Heart left ventricle (tissue), 13 donors: ENCODE measurements around the gene NETO1.

Source experiments
- CTCF ChIP-seq, 12 donors: fragments of 200-600 bp; sonication (generic) in 4 of 12; IDR thresholded peaks; one replicate each; pipeline versions ENCODE4 v1.5.0 to v1.8.0; 2018 to 2022; ENCODE audit warnings: antibody characterized with exemption in 12 of 12, mild to moderate bottlenecking in 5 of 12
- POLR2A ChIP-seq, 2 donors: fragments of 450-650 bp; IDR thresholded peaks; one replicate each; pipeline ENCODE4 v1.6.1; 2017; ENCODE audit warnings: antibody characterized with exemption in 2 of 2, mild to moderate bottlenecking in 2 of 2, moderate library complexity in 2 of 2
- donor health status: ischemic (EF 13 %, LVEDD 7.1; RV severe dilation, severe dysfunction).
- donor health status: DM: no; HTN: yes; CAD: no.
- donor health status: DM: no; HTN: no; CAD: no.
- donor health status: ischemic (EF 25% LVEDD 6.9; RV normal size, moderate dysfunction).
- donor health status: ischemic (EF 25% LVEDD 5.7; RV mildly dilated, moderate dysfunction).
- donor health status: ischemic (EF 35%, LVEDD 5.7; RV mildly dilated, moderate dysfunction).
- donor health status: nonischemic (EF 11% LVEDD 7.7; RV severe dilation, severe dysfunction).
- donor health status: DM: yes; HTN: yes; CAD: no.
- donor health status: PGD.
- donor health status: ischemic (EF 29% LVEDD 5.4; RV normal size, mild dysfunction).
- donor health status: nonischemic (EF 23%, LVEDD 6.1; RV moderate dilation, normal function).

- TF ChIP-seq CTCF (IDR thresholded peaks at IDR 0.05) (no peak), POLR2A (IDR thresholded peaks at IDR 0.05) (no peak)
Measured at GRCh38 chr18:72866442-72866900, 1.3 kb downstream of the NETO1 start.
